ENCODE data around the gene GPR75. TPM values are rescaled to one million over a fixed set of nuclear protein-coding genes. Genes with fewer than 3 reads are reported as not detected.

GPR75 gene
- total RNA-seq, 1 donor from 2014 or later = 0.72 TPM

DNA sequence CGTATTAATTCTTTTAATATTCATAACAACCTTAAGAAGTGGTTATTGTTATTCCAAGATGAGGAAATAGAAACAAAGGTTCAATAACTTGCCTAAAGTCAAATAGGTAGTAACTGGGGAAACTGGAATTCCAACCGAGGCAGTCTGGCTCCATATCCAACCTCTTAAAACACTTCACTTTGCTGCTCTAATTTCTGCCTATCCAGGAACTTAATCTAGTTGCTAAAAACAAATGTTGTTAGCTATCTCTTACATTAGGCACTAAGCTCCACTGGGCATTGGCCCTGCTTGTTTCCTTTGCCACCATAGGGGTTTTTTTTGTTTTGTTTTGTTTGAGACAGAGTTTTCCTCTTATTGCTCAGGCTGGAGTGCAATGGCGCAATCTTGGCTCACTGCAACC lies 48.2 kb downstream of the GPR75 start:
- no peak for DNase-seq (ENCODE audit: low spot score)

Other genes starting within 250 kb of the GPR75 start
- 2.9 TPM for gene CHAC2, start 92.2 kb downstream of the GPR75 start, total RNA-seq (ENCODE audit: insufficient read depth, low replicate concordance)
- 19.7 TPM for gene ASB3, start 73.0 kb downstream of the GPR75 start, total RNA-seq (ENCODE audit: insufficient read depth, low replicate concordance)
- gene ERLEC1, start 72.9 kb downstream of the GPR75 start, total RNA-seq (ENCODE audit: insufficient read depth, low replicate concordance) = 103 TPM
- 44.8 TPM for gene PSME4, start 111.0 kb upstream of the GPR75 start, total RNA-seq (ENCODE audit: insufficient read depth, low replicate concordance)

Measured in umbilical cord (tissue), 2 donors.